B cell (primary cell): ENCODE results near the gene LONP2. TPM values are rescaled to one million over a fixed set of nuclear protein-coding genes. Genes with fewer than 3 reads are reported as not detected.
A peak's percentile ranks its signal among the peaks of the same experiment; 100 is the strongest.

Experiments used
- ATAC-seq: fragments of 200-7000 bp; cut with Tn5 transposase; one replicate; pipeline ENCODE4 v1.10.0; 2021; ENCODE audit warnings: low read depth, mild to moderate bottlenecking, moderate number of reproducible peaks, moderate library complexity
- CTCF ChIA-PET: fragments of 350-600 bp; sonication (Branson Sonifier 250); formaldehyde crosslinking; loops from one replicate; lab custom pipeline; 2021; ENCODE audit warnings: antibody characterized with exemption, inconsistent platforms; lab: Charles Lee
- POLR2A ChIA-PET: fragments of 350-600 bp; sonication (Branson Sonifier 250); formaldehyde crosslinking; loops from one replicate; lab custom pipeline; 2021; ENCODE audit warnings: antibody characterized with exemption; lab: Charles Lee
- DNase-seq: peaks from one replicate; pipeline ENCODE4 v3.0.0; 2013
- H2AFZ ChIP-seq: 2 replicates; pipeline ENCODE4 v1.6.1; 2012; ENCODE audit warnings: mild to moderate bottlenecking, low read depth, low read length; ENCODE audit not compliant: insufficient read depth, poor library complexity, severe bottlenecking
- H3K27ac ChIP-seq, 2 donors: 1 replicate in 1 of 2; 2 replicates in 1 of 2; pipeline ENCODE4 v1.5.1; 2012 to 2013; ENCODE audit warnings: low read length in 2 of 2, mild to moderate bottlenecking in 2 of 2, moderate library complexity in 1 of 2
- H3K27me3 ChIP-seq, 4 experiments: fragments of 200-600 bp in 1 of 4; sonication (generic) in 1 of 4; replicated peaks in 1 of 4; 1 replicate in 2 of 4; 2 replicates in 2 of 4; pipeline versions ENCODE4 v1.6.1 to v1.7.0; 2013 to 2016; ENCODE audit warnings: low read length in 3 of 4, mild to moderate bottlenecking in 2 of 4, mixed read lengths in 1 of 4, moderate library complexity in 1 of 4; ENCODE audit not compliant: insufficient read depth in 4 of 4, control insufficient read depth in 3 of 4; ENCODE audit errors: control extremely low read depth in 1 of 4
- H3K36me3 ChIP-seq, 2 experiments: replicated peaks in 1 of 2; 1 replicate in 1 of 2; 2 replicates in 1 of 2; pipeline versions ENCODE4 v1.6.1 to v1.7.1; 2013; ENCODE audit warnings: low read length in 1 of 2; ENCODE audit not compliant: insufficient read depth in 2 of 2, control insufficient read depth in 1 of 2; ENCODE audit errors: control extremely low read depth in 1 of 2, extremely low read depth in 1 of 2
- H3K4me1 ChIP-seq, 2 donors: fragments of 200-600 bp in 1 of 2; sonication (generic) in 1 of 2; 1 replicate in 1 of 2; 2 replicates in 1 of 2; pipeline versions ENCODE4 v1.5.1 to v1.6.1; 2013 to 2017; ENCODE audit warnings: low read length in 2 of 2; ENCODE audit not compliant: control insufficient read depth in 2 of 2, insufficient read depth in 2 of 2
- H3K4me2 ChIP-seq: replicated peaks from 2 replicates; pipeline ENCODE3; 2012; ENCODE audit warnings: mild to moderate bottlenecking, low read depth, low read length; ENCODE audit not compliant: poor library complexity, severe bottlenecking
- H3K4me3 ChIP-seq, 5 experiments: fragments of 200-600 bp in 1 of 5; sonication (generic) in 1 of 5; 1 replicate in 3 of 5; 2 replicates in 2 of 5; pipeline versions ENCODE4 v1.5.1 to v1.7.0; 2011 to 2016; ENCODE audit warnings: low read length in 4 of 5, mild to moderate bottlenecking in 4 of 5, low read depth in 2 of 5, control low read depth in 1 of 5, moderate library complexity in 1 of 5; ENCODE audit not compliant: insufficient read depth in 1 of 5; ENCODE audit errors: control extremely low read depth in 1 of 5, extremely low read depth in 1 of 5
- H3K79me2 ChIP-seq: fragments of 200-600 bp; sonication (generic); one replicate; pipeline ENCODE4 v1.6.0; 2016; ENCODE audit warnings: low read length; ENCODE audit not compliant: control insufficient read depth, insufficient read depth
- H3K9ac ChIP-seq: fragments of 200-600 bp; sonication (generic); 2 replicates; pipeline ENCODE4 v1.6.1; 2017; ENCODE audit warnings: mild to moderate bottlenecking, low read length, moderate library complexity
- H3K9me3 ChIP-seq, 3 donors: one replicate each; pipeline versions ENCODE4 v1.6.1 to v1.7.1; 2013; ENCODE audit warnings: low read length in 2 of 3; ENCODE audit not compliant: control insufficient read depth in 2 of 3, insufficient read depth in 1 of 3; ENCODE audit errors: control extremely low read depth in 1 of 3
- H4K20me1 ChIP-seq: 2 replicates; pipeline ENCODE4 v1.6.0; 2012; ENCODE audit warnings: mild to moderate bottlenecking, low read length; ENCODE audit not compliant: insufficient read depth, control insufficient read depth, poor library complexity, severe bottlenecking
- H3K27ac Mint-ChIP-seq: one replicate; pipeline ENCODE4 v1.8.0; 2021; ENCODE audit warnings: mixed read lengths
- H3K27me3 Mint-ChIP-seq: one replicate; pipeline ENCODE4 v1.8.0; 2021; ENCODE audit warnings: mixed read lengths
- H3K4me1 Mint-ChIP-seq: one replicate; pipeline ENCODE4 v1.8.0; 2021; ENCODE audit warnings: mixed read lengths
- H3K4me3 Mint-ChIP-seq: one replicate; pipeline ENCODE4 v1.8.0; 2021; ENCODE audit warnings: mixed read lengths
- H3K9me3 Mint-ChIP-seq: one replicate; pipeline ENCODE4 v1.8.0; 2022; ENCODE audit warnings: mixed read lengths; ENCODE audit not compliant: insufficient read depth
- CTCF ChIP-seq: fragments of 200-600 bp; IDR thresholded peaks from one replicate; pipeline ENCODE4 v1.8.0; 2022; ENCODE audit warnings: antibody characterized with exemption, mild to moderate bottlenecking
- EZH2 ChIP-seq: IDR thresholded peaks from 2 replicates; pipeline ENCODE4 v1.6.1; 2012; ENCODE audit warnings: borderline replicate concordance, low read depth, mild to moderate bottlenecking, moderate library complexity, low read length; ENCODE audit not compliant: insufficient read depth, poor library complexity, severe bottlenecking
- WGBS: methylation state at CpG from one replicate; pipeline ENCODE4 v1.1.5; 2013; ENCODE audit warnings: missing lambda C conversion rate; ENCODE audit not compliant: insufficient coverage; 5-methylcytosine and 5-hydroxymethylcytosine counted together
- intact Hi-C: fragments of 100-400 bp; cut with micrococcal nuclease; formaldehyde crosslinking; loops from one replicate; pipeline ENCODE4 v1.10.0; 2022
- polyA plus RNA-seq: library from polyadenylated mRNA; depleted of rRNA; stranded (reverse); fragments of >200 nt; gene quantifications from 2 replicates; pipeline ENCODE4 v1.2.3, GENCODE V29; 2012
- total RNA-seq, 2 donors: library from RNA; stranded (reverse); fragments of 120-200 nt in 1 of 2; gene quantifications; 1 replicate in 1 of 2; 2 replicates in 1 of 2; pipeline versions ENCODE4 v1.2.3 to v1.2.4, GENCODE V29; 2013 to 2022

The LONP2 gene
- total and polyA plus RNA-seq, 2 donors (not counting 1 experiment from before 2014, with no cell fraction given): 39.3 to 84.2 TPM

- H3K4me1 ChIP-seq: peaks cover 28 to 38% of the 10 kb centered on the region in 2 donors
- peak; percentile 34 for DNase-seq
- H3K27ac ChIP-seq: peak overlapping the region; percentile 22 to 76
- ChIA-PET POLR2A (interaction anchor here (0.5 to 2.0 kb wide), 6 partner anchors 17 to 286 kb away, joined by 3 to 7 read pairs (median 3); partner anchors contain the start of gene N4BP1), CTCF (interaction anchor here (0.7 to 1.4 kb wide), 2 partner anchors 29 to 159 kb away, joined by 3 to 6 read pairs; no protein-coding TSS in a partner anchor)
- no peaks in the 10 kb centered on the region for H3K27me3 ChIP-seq
- peak overlapping the region; percentile 9 for H2AFZ ChIP-seq
- H3K4me3 ChIP-seq: peak overlapping the region; percentile 49 to 95 (median 70)
- H3K9ac ChIP-seq: peak overlapping the region; percentile 63
- H3K27me3 Mint-ChIP-seq: no peaks in the 10 kb centered on the region
- intact Hi-C loops: loop anchor here (1.0 kb wide), 2 partner anchors 18 to 31 kb away; no protein-coding TSS in a partner anchor
- no peaks in the 10 kb centered on the region for H3K9me3 Mint-ChIP-seq
- peak overlapping the region; percentile 93 for H3K4me3 Mint-ChIP-seq
- TF ChIP-seq CTCF (no peak), EZH2 (no peak)
- peak overlapping the region; percentile 89 for H3K27ac Mint-ChIP-seq
- H3K9me3 ChIP-seq: no peaks in the 10 kb centered on the region
- 5% methylated on average over 9 of the region's 15 CpGs for WGBS
- H4K20me1 ChIP-seq: peaks cover 45% of the 10 kb centered on the region
- peak overlapping the region; percentile 73 for H3K4me2 ChIP-seq
- peaks cover 56% of the 10 kb centered on the region for H3K79me2 ChIP-seq
- ATAC-seq: no peak
- no peaks in the 10 kb centered on the region for H3K36me3 ChIP-seq
- H3K4me1 Mint-ChIP-seq: peaks cover 39% of the 10 kb centered on the region
These were observed 139.9 kb downstream of the LONP2 start for GRCh38 chr16:48383877-48384519.
